ENCODE data around the gene PLEKHB1.

Gene PLEKHB1

DNA sequence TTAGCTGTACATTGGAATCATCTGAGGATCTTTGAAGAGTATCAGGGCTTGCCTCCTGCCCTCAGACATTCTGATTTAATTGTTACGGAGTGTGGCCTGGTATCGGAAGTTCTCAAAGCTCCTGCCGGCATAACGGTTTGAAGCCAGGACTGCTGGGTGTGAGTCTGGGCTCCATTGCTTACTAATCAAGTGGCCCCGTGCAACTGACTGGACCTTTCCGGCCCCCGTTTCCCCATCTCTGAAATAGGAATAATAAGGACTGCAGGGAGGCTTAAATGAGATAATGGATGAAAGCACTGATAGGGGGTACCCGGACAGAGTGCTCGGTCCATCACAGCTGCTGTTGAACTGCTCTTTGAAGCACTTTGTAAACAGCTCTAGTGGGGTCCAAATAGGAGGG lies 1.7 kb downstream of the PLEKHB1 start:
- DNase-seq (ENCODE audit: low read depth in 2 of 2): no peak

DNA sequence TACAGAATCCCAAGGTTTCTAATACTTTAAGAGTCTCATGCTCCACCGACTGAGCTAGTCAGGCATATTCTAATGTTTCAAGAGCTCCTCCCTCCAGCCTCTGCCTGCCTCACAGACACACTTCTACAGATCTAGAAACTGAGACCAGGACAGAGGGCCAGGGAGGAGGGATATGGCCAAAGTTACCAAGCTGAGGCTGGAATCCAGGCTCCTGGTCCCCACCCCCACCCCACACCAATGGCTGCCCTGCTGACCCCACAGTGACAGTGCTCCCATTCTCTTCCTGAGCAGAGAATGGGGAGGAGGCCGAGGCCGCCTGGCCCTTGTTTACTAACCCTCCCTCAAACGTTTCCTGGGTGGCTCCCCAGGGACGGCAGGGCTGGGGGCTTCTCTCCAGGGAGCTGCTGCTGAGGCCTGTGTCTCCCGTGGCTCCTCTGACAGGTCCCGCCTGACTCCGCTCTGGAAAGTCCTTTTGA lies 2.2 kb downstream of the PLEKHB1 start:
- DNase-seq (ENCODE audit: low read depth in 2 of 2): no peak

DNA sequence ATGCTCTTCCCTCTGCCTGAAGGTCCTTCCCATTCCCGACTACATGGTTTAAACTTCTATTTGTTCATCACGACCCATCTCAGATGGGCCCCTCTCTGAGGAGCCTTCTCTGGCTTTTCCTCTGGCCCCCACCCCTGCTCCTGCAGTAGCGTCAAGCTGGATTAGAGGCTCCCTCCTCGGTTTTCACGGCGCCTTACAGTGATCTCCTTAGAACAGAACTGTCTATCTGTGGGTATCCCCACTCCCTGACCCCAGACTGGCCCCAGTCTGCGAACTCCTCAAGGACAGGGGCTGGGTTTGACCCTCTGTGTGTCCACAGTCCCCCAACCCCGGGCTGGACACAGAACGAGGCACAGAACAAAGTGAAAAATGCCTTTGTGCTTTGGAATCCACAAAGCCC lies 2.8 kb downstream of the PLEKHB1 start:
- DNase-seq (ENCODE audit: low read depth in 2 of 2): no peak

DNA sequence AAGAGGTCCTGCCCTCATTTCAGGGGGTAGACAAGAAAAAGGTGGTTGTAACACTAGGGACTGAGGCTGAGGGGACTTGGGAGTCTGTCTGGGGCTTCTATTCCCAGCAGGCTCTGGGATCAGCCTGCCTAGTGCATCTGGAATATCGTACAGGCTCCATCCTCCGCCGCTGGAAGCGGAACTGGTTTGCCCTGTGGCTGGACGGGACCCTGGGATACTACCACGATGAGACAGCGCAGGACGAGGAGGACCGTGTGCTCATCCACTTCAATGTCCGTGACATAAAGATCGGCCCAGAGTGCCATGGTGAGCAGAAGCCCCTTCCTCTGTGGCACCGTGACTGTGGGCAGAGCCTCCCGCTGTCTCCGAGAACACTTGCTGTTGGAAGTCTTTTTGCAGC lies 4.0 kb downstream of the PLEKHB1 start:
- DNase-seq (ENCODE audit: low read depth in 2 of 2): no peak

- no peak for DNase-seq (ENCODE audit: low read depth in 2 of 2)
Observed at GRCh38 chr11:73651252-73651651, 4.9 kb downstream of the PLEKHB1 start.

GRCh38 chr11:73651661-73652045 lies 5.3 kb downstream of the PLEKHB1 start:
- no peak for DNase-seq (ENCODE audit: low read depth in 2 of 2)

DNA sequence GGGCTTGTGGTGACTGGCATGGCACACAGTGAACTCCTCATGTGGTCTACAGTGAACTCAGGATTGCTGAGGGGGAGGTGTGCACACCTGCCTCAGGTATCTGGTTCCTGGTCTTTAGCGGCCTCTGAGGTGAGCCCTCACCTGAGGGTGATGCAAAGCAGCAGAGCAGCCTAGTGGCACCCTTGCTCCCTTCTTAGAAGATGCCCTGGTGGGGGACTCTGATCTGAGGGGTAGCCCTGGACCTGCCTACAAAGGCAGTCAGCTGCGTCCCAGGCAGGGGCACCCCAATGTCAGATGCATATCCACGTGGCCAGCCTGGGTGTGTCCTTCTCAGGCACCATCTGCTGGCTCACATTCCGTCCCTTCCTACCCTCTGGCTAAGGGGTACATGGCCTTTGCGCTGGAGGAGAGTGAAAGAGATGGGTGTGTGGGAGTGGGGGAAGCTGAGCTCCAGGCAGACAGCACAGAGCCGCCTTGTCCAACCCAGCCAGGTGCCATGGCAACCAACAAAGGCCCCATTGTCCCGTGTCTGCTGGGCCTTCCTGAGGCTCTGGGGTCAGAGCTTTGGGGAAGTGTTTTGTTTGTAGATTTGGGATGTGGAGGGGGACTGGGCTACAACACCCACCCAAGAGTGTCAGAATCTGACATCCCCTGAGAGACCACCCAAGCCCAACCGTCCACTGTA lies 5.8 kb downstream of the PLEKHB1 start:
- no peak for DNase-seq (ENCODE audit: low read depth in 2 of 2)

- DNase-seq (ENCODE audit: low read depth in 2 of 2): no peak
Observed at GRCh38 chr11:73652856-73653559, 6.6 kb downstream of the PLEKHB1 start.

DNA sequence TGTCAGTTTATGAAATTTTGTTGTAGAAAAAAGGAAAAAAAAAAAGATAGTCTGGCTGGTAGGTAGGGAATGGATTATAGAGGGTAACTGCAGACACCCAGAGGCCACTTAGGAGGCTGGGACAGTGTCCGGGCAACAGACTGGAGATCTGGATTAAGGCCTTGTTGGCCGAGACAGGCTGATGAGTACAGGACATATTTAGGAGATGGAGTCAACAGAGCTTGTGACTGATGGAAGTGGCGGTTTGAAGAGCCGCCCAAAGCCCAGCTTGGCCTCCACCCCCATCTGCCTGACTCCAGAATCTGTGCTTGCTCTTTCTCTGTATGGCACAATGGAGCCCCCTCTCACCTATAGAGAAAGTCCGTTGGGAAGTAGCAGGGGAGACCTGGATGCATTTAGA lies 7.6 kb downstream of the PLEKHB1 start:
- no peak for DNase-seq (ENCODE audit: low read depth in 2 of 2)

DNA sequence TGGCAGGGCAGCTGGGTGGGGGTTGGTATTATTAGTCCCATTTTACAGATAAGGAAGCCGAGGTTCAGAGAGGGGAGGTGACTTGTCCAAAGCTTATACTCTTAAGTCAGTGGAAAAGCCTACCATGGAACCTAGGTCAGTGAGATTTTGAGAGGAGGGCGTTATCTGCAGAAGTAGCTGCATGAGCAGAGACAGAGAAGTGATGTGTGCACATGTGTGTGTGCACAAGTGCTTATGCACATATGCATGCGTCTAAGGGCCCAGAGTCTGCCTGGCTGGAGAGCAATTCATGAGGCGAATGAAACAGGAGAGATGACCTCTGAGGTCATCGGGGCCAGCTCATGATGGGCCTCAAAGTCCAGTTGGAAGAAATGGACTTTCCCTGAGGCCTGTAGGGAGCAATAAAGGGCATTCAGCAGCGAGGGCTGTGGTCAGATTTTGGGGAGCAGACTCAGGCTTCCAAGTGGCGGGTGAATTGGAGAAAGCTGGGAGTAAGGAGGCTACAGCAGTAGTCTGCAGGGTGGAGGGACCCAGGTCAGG lies 8.2 kb downstream of the PLEKHB1 start:
- DNase-seq (ENCODE audit: low read depth in 2 of 2): no peak

DNA sequence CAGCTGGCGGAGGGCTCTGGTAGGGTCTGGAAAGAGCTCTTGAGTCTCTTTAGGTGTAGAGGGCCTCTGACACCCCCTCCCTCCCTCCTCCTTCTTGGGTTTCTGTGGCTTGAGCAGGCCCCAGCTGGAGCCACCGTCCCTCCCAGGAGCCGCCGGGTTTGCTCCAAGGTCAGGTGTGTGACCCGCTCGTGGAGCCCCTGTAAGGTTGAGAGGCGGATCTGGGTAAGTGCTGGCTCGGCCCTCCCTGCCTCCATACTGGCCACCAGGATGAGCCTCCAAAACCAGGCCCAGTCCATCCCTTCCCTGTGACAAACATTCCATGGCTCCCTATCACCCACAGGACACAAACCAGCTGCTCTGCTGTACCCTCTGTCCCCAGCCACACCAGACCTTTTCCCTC lies 9.3 kb downstream of the PLEKHB1 start:
- DNase-seq (ENCODE audit: low read depth in 2 of 2): no peak

- DNase-seq (ENCODE audit: low read depth in 2 of 2): no peak
Observed at GRCh38 chr11:73656985-73657384, 10.6 kb downstream of the PLEKHB1 start.

DNA sequence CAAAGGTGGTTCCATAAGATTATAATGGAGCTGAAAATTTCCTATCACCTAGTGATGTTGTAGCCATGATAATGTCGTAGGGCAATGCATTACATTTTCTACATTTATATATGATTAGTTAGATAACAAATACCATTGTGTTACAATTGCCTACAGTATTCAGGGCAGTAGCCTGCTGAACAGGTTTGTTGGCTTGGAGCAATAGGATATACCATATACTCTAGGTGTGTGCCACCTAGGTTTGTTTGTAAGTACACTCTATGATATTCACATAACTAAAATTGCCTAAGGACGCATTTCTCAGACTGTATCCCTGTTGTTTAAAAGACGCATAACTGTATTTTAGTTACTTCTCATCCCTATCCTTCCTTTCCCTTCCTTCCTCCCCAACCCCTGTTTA lies 13.6 kb downstream of the PLEKHB1 start:
- DNase-seq (ENCODE audit: low read depth in 2 of 2): no peak

- DNase-seq (ENCODE audit: low read depth in 2 of 2): no peak
Observed at GRCh38 chr11:73660497-73661034, 14.2 kb downstream of the PLEKHB1 start.

DNA sequence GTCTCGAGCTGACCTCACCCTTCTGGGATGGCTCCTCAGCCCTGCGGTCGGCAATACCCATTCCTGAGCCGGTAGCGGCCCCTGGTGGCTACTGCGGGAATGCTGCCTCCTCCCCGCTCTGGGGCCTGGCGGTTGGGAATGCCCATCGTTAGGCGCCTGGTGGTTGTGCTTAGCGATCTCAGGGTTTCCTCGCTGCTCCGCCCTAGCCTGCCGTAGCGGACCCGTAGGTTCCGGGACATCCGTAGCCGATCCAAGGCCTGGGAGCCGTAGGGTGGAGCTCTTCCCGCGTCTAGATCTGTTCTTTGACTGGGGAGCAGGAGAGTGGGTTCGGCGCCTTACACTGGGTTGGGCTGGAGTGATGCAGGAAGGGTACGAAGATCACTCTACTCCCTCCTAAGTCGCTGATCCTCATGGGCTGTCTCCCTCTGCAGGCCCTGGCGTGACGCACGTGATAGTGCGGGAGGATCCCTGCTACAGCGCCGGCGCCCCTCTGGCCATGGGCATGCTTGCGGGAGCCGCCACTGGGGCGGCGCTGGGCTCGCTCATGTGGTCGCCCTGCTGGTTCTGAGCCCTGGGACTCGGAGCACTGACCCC lies 14.8 kb downstream of the PLEKHB1 start:
- DNase-seq (ENCODE audit: low read depth in 2 of 2): peak; percentile 79 to 89

- no peak for DNase-seq (ENCODE audit: low read depth in 2 of 2)
Observed at GRCh38 chr11:73662445-73663157, 16.2 kb downstream of the PLEKHB1 start.

- DNase-seq (ENCODE audit: low read depth in 2 of 2): no peak
Observed at GRCh38 chr11:73663604-73664495, 17.5 kb downstream of the PLEKHB1 start.

GRCh38 chr11:73664877-73665276 lies 18.5 kb downstream of the PLEKHB1 start:
- no peak for DNase-seq (ENCODE audit: low read depth in 2 of 2)

- no peak for DNase-seq (ENCODE audit: low read depth in 2 of 2)
Observed at GRCh38 chr11:73667891-73668290, 21.5 kb downstream of the PLEKHB1 start.

GRCh38 chr11:73670808-73671207 lies 24.4 kb downstream of the PLEKHB1 start:
- no peak for DNase-seq (ENCODE audit: low read depth in 2 of 2)

DNA sequence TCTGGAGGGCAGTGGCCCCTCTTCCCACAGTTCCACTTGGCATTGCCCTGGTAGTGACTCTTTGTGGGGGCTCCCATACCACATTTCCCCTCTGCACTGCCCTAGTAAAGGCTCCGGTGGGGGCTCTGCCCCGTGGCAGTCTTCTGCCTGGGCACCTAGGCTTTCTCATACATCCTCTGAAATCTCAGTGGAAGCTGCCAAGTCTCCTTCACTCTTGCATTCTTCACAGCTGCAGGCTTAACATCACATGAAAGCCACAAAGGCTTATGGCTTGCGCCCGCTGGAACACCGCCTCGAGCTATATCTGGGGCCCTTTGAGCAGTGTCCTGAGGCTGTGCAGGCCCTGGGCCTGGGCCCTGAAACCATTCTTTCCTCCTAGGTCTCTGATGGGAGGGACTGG lies 25.3 kb downstream of the PLEKHB1 start:
- DNase-seq (ENCODE audit: low read depth in 2 of 2): no peak

Data from stimulated activated CD4-positive, alpha-beta T cell treated with anti-CD3 and anti-CD28 coated beads, Interleukin-4, amount 100 ng/mL, for 48 hours (primary cell).